ENCODE results near the gene SEPTIN5.

DNA sequence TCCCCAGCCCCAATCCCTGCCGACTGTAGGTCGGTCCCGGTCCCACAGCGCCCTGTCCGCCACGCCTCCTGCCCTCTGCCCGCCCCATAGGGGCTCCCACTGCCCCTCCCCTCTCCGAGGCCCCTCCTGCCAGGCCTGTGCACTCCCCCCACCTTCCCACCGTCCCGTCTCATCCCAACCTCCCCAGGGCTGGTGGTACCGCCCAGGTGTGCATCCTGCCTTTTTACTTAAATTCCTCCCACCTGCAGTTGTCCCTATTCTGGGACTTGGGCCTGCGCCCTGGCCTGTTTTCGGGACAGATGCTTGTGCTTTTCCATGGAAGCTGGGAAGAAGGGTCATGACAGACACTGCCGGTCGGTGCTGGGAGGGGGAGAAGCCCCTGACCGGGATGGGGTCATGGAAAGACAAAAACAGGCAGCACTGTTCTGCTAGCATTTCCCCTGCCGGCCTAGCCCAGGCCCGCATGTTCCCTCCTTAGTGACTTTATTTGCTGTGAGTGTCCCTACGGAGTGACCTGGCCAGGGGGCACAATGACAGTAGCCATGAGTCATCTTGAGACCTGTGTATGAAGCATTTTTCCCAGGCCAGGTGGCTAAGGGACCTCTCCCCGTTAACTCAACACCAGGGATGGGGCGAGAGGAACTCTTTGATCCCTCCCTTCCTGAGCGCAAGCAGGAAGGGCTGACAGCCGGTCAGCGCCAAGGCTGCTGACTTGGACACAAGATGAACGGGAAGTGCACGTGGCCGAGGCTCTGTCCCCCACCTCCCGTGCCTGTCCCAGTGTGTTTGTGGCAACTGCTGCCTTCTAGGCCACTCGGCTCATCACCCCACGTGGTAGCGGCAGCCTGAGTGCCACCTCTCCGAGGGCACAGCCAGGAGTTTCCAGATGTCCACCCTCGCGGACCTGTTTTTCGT is 53.4 kb downstream of the SEPTIN5 start:
- no peak for TF ChIP-seq CTCF (conservative IDR thresholded peaks at IDR 0.05; ENCODE audit: low read depth in 2 of 2)
- no peak for TF ChIP-seq JUNB (IDR thresholded peaks at IDR 0.05; ENCODE audit: unreplicated experiment)
- TF ChIP-seq EZH2 (IDR thresholded peaks at IDR 0.05; ENCODE audit: low read depth, unreplicated experiment): no peak
- TF ChIP-seq POLR2AphosphoS5 (IDR thresholded peaks at IDR 0.05; ENCODE audit: low read depth): no peak
- TF ChIP-seq ZNF114 (CRISPR knock-in tag; IDR thresholded peaks at IDR 0.05): no peak
- TF ChIP-seq EZH2phosphoT487 (IDR thresholded peaks at IDR 0.05; ENCODE audit: unreplicated experiment): no peak
- TF ChIP-seq CREB1 (CRISPR knock-in tag; IDR thresholded peaks at IDR 0.05; ENCODE audit: low read depth): no peak
- TF ChIP-seq, protein P1, sequence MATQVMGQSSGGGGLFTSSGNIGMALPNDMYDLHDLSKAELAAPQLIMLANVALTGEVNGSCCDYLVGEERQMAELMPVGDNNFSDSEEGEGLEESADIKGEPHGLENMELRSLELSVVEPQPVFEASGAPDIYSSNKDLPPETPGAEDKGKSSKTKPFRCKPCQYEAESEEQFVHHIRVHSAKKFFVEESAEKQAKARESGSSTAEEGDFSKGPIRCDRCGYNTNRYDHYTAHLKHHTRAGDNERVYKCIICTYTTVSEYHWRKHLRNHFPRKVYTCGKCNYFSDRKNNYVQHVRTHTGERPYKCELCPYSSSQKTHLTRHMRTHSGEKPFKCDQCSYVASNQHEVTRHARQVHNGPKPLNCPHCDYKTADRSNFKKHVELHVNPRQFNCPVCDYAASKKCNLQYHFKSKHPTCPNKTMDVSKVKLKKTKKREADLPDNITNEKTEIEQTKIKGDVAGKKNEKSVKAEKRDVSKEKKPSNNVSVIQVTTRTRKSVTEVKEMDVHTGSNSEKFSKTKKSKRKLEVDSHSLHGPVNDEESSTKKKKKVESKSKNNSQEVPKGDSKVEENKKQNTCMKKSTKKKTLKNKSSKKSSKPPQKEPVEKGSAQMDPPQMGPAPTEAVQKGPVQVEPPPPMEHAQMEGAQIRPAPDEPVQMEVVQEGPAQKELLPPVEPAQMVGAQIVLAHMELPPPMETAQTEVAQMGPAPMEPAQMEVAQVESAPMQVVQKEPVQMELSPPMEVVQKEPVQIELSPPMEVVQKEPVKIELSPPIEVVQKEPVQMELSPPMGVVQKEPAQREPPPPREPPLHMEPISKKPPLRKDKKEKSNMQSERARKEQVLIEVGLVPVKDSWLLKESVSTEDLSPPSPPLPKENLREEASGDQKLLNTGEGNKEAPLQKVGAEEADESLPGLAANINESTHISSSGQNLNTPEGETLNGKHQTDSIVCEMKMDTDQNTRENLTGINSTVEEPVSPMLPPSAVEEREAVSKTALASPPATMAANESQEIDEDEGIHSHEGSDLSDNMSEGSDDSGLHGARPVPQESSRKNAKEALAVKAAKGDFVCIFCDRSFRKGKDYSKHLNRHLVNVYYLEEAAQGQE (IDR thresholded peaks at IDR 0.05; ENCODE audit: unreplicated experiment): no peak
- TF ChIP-seq STAT1 (IDR thresholded peaks at IDR 0.05; ENCODE audit: unreplicated experiment): no peak
- TF ChIP-seq, protein P2, sequence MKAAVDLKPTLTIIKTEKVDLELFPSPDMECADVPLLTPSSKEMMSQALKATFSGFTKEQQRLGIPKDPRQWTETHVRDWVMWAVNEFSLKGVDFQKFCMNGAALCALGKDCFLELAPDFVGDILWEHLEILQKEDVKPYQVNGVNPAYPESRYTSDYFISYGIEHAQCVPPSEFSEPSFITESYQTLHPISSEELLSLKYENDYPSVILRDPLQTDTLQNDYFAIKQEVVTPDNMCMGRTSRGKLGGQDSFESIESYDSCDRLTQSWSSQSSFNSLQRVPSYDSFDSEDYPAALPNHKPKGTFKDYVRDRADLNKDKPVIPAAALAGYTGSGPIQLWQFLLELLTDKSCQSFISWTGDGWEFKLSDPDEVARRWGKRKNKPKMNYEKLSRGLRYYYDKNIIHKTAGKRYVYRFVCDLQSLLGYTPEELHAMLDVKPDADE (IDR thresholded peaks at IDR 0.05): no peak
- TF ChIP-seq NANOG (IDR thresholded peaks at IDR 0.05; ENCODE audit: borderline replicate concordance): no peak
